Natural killer cell (primary cell): ENCODE data around the gene FKBP15. TPM values are rescaled to one million over a fixed set of nuclear protein-coding genes. Genes with fewer than 3 reads are reported as not detected.

Source experiments
- ATAC-seq, 3 donors: fragments of 150-1000 bp in 2 of 3; fragments of 200-7000 bp in 1 of 3; cut with Tn5 transposase; 1 replicate in 1 of 3; 2 replicates in 2 of 3; pipeline ENCODE4 v1.10.0; 2021; ENCODE audit warnings: mild to moderate bottlenecking in 2 of 3, moderate library complexity in 2 of 3
- DNase-seq, 2 donors: peaks; one replicate each; pipeline versions ENCODE4 v3.0.0 to v3.0.0-alpha.2; 2013 to 2021; ENCODE audit warnings: mixed read lengths in 1 of 2
- H3K27ac ChIP-seq: one replicate; pipeline ENCODE4 v1.5.1; 2013; ENCODE audit warnings: mild to moderate bottlenecking, low read length
- H3K27me3 ChIP-seq: one replicate; pipeline ENCODE4 v1.6.1; 2013; ENCODE audit warnings: low read length; ENCODE audit not compliant: control insufficient read depth, insufficient read depth
- H3K36me3 ChIP-seq: one replicate; pipeline ENCODE4 v1.6.1; 2013; ENCODE audit warnings: low read length; ENCODE audit not compliant: control insufficient read depth, insufficient read depth
- H3K4me1 ChIP-seq: one replicate; pipeline ENCODE4 v1.6.1; 2013; ENCODE audit warnings: low read length; ENCODE audit not compliant: control insufficient read depth, insufficient read depth
- H3K4me3 ChIP-seq: one replicate; pipeline ENCODE4 v1.5.1; 2013; ENCODE audit warnings: low read length
- H3K9me3 ChIP-seq: one replicate; pipeline ENCODE4 v1.6.1; 2013; ENCODE audit warnings: low read length; ENCODE audit not compliant: control insufficient read depth, insufficient read depth
- H3K27ac Mint-ChIP-seq, 2 donors: one replicate each; pipeline ENCODE4 v1.8.0; 2022; ENCODE audit warnings: mild to moderate bottlenecking in 2 of 2, mixed read lengths in 2 of 2, moderate library complexity in 1 of 2
- H3K27me3 Mint-ChIP-seq, 2 donors: one replicate each; pipeline ENCODE4 v1.8.0; 2022; ENCODE audit warnings: low read depth in 2 of 2, mixed read lengths in 2 of 2
- H3K36me3 Mint-ChIP-seq: one replicate; pipeline ENCODE4 v1.8.0; 2022; ENCODE audit warnings: mixed read lengths
- H3K4me1 Mint-ChIP-seq, 2 donors: one replicate each; pipeline ENCODE4 v1.8.0; 2022; ENCODE audit warnings: mixed read lengths in 2 of 2
- H3K4me3 Mint-ChIP-seq: one replicate; pipeline ENCODE4 v1.8.0; 2022; ENCODE audit warnings: mild to moderate bottlenecking, moderate library complexity, mixed read lengths
- H3K9me3 Mint-ChIP-seq, 2 donors: one replicate each; pipeline ENCODE4 v1.8.0; 2022; ENCODE audit warnings: mixed read lengths in 2 of 2
- WGBS: methylation state at CpG from one replicate; pipeline ENCODE4 v1.1.7; 2013; ENCODE audit warnings: missing lambda C conversion rate; ENCODE audit not compliant: insufficient coverage; 5-methylcytosine and 5-hydroxymethylcytosine counted together
- intact Hi-C: fragments of 100-400 bp; cut with micrococcal nuclease; formaldehyde crosslinking; loops from one replicate; pipeline ENCODE4 v1.14.2; 2022
- total RNA-seq, 4 donors: library from RNA; stranded (reverse); fragments of 120-200 nt in 1 of 4; gene quantifications; one replicate each; pipeline versions ENCODE4 v1.2.3 to v1.2.4, GENCODE V29; 2013 to 2022
- TF ChIP-seq, protein P1 (sequence below): fragments of 200-600 bp; IDR thresholded peaks from one replicate; pipeline ENCODE4 v1.8.0; 2022; ENCODE audit warnings: antibody characterized with exemption

Gene FKBP15
- total RNA-seq, 3 donors from 2014 or later (not counting 1 experiment from before 2014, with no cell fraction given) = 35.0 to 37.9 (median 35.9) TPM

- H3K27ac Mint-ChIP-seq = peak overlapping the region; percentile 82 to 92
- H3K9me3 ChIP-seq = no peaks in the 10 kb centered on the region
- peaks cover 51 to 62% of the 10 kb centered on the region in 2 donors for H3K4me1 Mint-ChIP-seq
- TF ChIP-seq, protein P1, sequence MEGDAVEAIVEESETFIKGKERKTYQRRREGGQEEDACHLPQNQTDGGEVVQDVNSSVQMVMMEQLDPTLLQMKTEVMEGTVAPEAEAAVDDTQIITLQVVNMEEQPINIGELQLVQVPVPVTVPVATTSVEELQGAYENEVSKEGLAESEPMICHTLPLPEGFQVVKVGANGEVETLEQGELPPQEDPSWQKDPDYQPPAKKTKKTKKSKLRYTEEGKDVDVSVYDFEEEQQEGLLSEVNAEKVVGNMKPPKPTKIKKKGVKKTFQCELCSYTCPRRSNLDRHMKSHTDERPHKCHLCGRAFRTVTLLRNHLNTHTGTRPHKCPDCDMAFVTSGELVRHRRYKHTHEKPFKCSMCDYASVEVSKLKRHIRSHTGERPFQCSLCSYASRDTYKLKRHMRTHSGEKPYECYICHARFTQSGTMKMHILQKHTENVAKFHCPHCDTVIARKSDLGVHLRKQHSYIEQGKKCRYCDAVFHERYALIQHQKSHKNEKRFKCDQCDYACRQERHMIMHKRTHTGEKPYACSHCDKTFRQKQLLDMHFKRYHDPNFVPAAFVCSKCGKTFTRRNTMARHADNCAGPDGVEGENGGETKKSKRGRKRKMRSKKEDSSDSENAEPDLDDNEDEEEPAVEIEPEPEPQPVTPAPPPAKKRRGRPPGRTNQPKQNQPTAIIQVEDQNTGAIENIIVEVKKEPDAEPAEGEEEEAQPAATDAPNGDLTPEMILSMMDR = no peak
- no peaks in the 10 kb centered on the region for H3K9me3 Mint-ChIP-seq
- DNase-seq = no peak
- no peak overlapping the region for H3K4me3 ChIP-seq
- H3K27me3 Mint-ChIP-seq = no peaks in the 10 kb centered on the region
- no peaks in the 10 kb centered on the region for H3K36me3 ChIP-seq
- intact Hi-C loops = no loop called here
- H3K4me1 ChIP-seq = peaks cover 21% of the 10 kb centered on the region
- 28% methylated on average over 3 of the region's 3 CpGs for WGBS
- peak overlapping the region; percentile 92 for H3K27ac ChIP-seq
- no peaks in the 10 kb centered on the region for H3K36me3 Mint-ChIP-seq
- ATAC-seq = no peak
- H3K4me3 Mint-ChIP-seq = peak overlapping the region; percentile 97
- no peaks in the 10 kb centered on the region for H3K27me3 ChIP-seq
Measured at GRCh38 chr9:113219186-113219936, 1.7 kb downstream of the FKBP15 start.

DNA sequence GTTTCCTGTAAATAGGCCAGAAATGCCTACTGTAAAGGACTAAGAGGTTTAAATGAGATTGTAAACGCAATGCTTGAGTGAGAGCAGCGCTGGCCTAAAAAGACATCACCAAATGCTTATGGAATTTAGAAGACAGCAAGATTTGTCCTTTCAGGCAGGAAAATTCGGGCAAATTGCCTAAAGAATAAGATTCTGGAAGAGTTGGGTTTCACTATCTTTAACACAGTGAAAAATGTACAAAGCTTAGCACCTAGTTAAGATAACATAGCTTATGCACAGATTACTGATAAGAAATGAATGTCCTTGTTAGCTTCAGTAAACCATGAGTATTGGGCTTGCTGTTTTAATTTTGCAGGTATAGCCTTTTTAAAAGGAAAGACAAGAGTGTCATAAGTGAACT is 4.7 kb downstream of the FKBP15 start:
- 96% methylated on average over 3 of the region's 3 CpGs for WGBS
- DNase-seq (no peak), ATAC-seq (no peak)
- intact Hi-C loops = no loop called here
- Mint-ChIP-seq H3K4me3 (no peak overlapping the region), H3K9me3 (no peaks in the 10 kb centered on the region), H3K4me1 (peaks cover 49 to 59% of the 10 kb centered on the region in 2 donors), H3K27me3 (no peaks in the 10 kb centered on the region), H3K27ac (peak overlapping the region in 1 of 2 donors; percentile 31), H3K36me3 (no peaks in the 10 kb centered on the region)
- TF ChIP-seq, protein P1 = no peak
- H3K27ac ChIP-seq = no peak overlapping the region
- no peaks in the 10 kb centered on the region for H3K9me3 ChIP-seq
- no peaks in the 10 kb centered on the region for H3K36me3 ChIP-seq
- no peak overlapping the region for H3K4me3 ChIP-seq
- no peaks in the 10 kb centered on the region for H3K27me3 ChIP-seq
- H3K4me1 ChIP-seq = peaks cover 10% of the 10 kb centered on the region

- H3K36me3 Mint-ChIP-seq = no peaks in the 10 kb centered on the region
- Histone ChIP-seq H3K36me3 (peaks cover 5% of the 10 kb centered on the region), H3K9me3 (no peaks in the 10 kb centered on the region), H3K4me3 (no peak overlapping the region), H3K27me3 (no peaks in the 10 kb centered on the region), H3K27ac (no peak overlapping the region), H3K4me1 (peaks cover 3% of the 10 kb centered on the region)
- TF ChIP-seq, protein P1 = no peak
- H3K4me3 Mint-ChIP-seq = no peak overlapping the region
- WGBS = 75% methylated on average over 1 of the region's 3 CpGs
- intact Hi-C loops = no loop called here
- peak overlapping the region; percentile 57 to 62 for H3K27ac Mint-ChIP-seq
- DNase-seq (peak in 1 of 2 donors; percentile 58), ATAC-seq (peak in 2 of 3 donors; percentile 21 to 29)
- H3K9me3 Mint-ChIP-seq = no peaks in the 10 kb centered on the region
- H3K27me3 Mint-ChIP-seq = no peaks in the 10 kb centered on the region
- H3K4me1 Mint-ChIP-seq = peaks cover 38 to 50% of the 10 kb centered on the region in 2 donors
Measured at GRCh38 chr9:113215132-113215531, 5.9 kb downstream of the FKBP15 start.

DNA sequence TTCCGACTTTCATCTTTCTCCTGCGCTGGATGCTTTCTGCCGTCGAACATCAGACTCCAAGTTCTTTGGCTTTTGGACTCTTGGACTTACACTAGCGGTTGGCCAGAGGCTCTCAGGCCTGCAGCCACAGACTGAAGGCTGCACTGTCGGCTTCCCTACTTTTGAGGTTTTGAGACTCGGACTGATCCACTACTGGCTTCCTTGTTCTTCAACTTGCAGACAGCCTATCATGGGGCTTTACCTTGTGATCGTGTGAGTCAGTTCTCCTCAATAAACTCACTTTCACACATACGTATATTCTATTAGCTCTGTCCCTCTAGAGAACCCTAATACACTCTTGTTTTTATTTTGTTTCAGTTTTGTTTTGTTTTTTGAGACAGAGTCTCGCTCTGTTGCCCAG is 10.3 kb downstream of the FKBP15 start:
- Mint-ChIP-seq H3K4me3 (no peak overlapping the region), H3K27ac (peak overlapping the region in 1 of 2 donors; percentile 29), H3K27me3 (no peaks in the 10 kb centered on the region), H3K9me3 (no peaks in the 10 kb centered on the region), H3K4me1 (peaks cover 20 to 24% of the 10 kb centered on the region in 2 donors), H3K36me3 (no peaks in the 10 kb centered on the region)
- Histone ChIP-seq H3K9me3 (no peaks in the 10 kb centered on the region), H3K27ac (no peak overlapping the region), H3K27me3 (no peaks in the 10 kb centered on the region), H3K4me3 (no peak overlapping the region), H3K4me1 (no peaks in the 10 kb centered on the region), H3K36me3 (peaks cover 40% of the 10 kb centered on the region)
- TF ChIP-seq, protein P1 = no peak
- DNase-seq = no peak
- no peak for ATAC-seq
- 95% methylated on average over 9 of the region's 10 CpGs for WGBS
- intact Hi-C loops = no loop called here
